H1 (cell line): ENCODE data around the gene COLEC11. TPM values are rescaled to one million over a fixed set of nuclear protein-coding genes. Genes with fewer than 3 reads are reported as not detected.

Experiments used
- CTCF ChIA-PET: fragments of 300-600 bp; sonication (Branson Sonifier 250); formaldehyde crosslinking; loops from one replicate; lab custom pipeline; 2021; ENCODE audit not compliant: partially characterized antibody; lab: Charles Lee
- POLR2A ChIA-PET: fragments of 300-600 bp; sonication (Branson Sonifier 250); formaldehyde crosslinking; loops from one replicate; lab custom pipeline; 2021; ENCODE audit warnings: inconsistent platforms; ENCODE audit not compliant: partially characterized antibody; lab: Charles Lee
- DNase-seq, 2 experiments: peaks; one replicate each; pipeline versions ENCODE4 v3.0.0 to v3.0.0-alpha.2; 2010 to 2022; ENCODE audit warnings: low spot score in 2 of 2, low read depth in 1 of 2, mixed read lengths in 1 of 2
- FAIRE-seq: peaks from 2 replicates; lab custom pipeline; 2011; peaks lifted over from hg19 to GRCh38; lab: Jason Lieb, UNC
- H2AFZ ChIP-seq: 2 replicates; pipeline ENCODE4 v1.8.1; 2012; ENCODE audit warnings: low read length, inconsistent platforms
- H2AK5ac ChIP-seq: 2 replicates; pipeline ENCODE4 v1.6.1; 2013; ENCODE audit warnings: low read depth, low read length
- H2BK120ac ChIP-seq: replicated peaks from 2 replicates; pipeline ENCODE3; 2013; ENCODE audit warnings: low read depth, low read length, inconsistent platforms
- H2BK12ac ChIP-seq: 2 replicates; pipeline ENCODE4 v1.6.1; 2013; ENCODE audit warnings: low read depth, low read length
- H2BK15ac ChIP-seq: 2 replicates; pipeline ENCODE4 v1.6.1; 2013; ENCODE audit warnings: low read length
- H2BK20ac ChIP-seq: 2 replicates; pipeline ENCODE4 v1.6.1; 2013; ENCODE audit warnings: low read length
- H2BK5ac ChIP-seq: 2 replicates; pipeline ENCODE4 v1.6.1; 2013; ENCODE audit warnings: low read depth, low read length
- H3K14ac ChIP-seq: 2 replicates; pipeline ENCODE4 v1.6.1; 2013; ENCODE audit warnings: inconsistent platforms; ENCODE audit not compliant: insufficient read length
- H3K18ac ChIP-seq: 2 replicates; pipeline ENCODE4 v1.6.1; 2013; ENCODE audit warnings: low read length; ENCODE audit errors: extremely low read depth
- H3K23ac ChIP-seq: 2 replicates; pipeline ENCODE4 v1.6.1; 2013; ENCODE audit warnings: inconsistent platforms; ENCODE audit not compliant: insufficient read length
- H3K23me2 ChIP-seq: 2 replicates; pipeline ENCODE4 v1.6.1; 2013; ENCODE audit warnings: low read depth, low read length
- H3K27ac ChIP-seq: 2 replicates; pipeline ENCODE4 v1.6.1; 2011; ENCODE audit warnings: low read depth, low read length, inconsistent platforms
- H3K27me3 ChIP-seq, 4 experiments: replicated peaks in 1 of 4; 1 replicate in 1 of 4; 2 replicates in 3 of 4; pipeline versions ENCODE4 v1.6.1 to v1.8.1; 2011 to 2013; ENCODE audit warnings: low read length in 3 of 4, mild to moderate bottlenecking in 3 of 4, inconsistent platforms in 2 of 4, mixed read lengths in 2 of 4, moderate library complexity in 1 of 4; ENCODE audit not compliant: control insufficient read depth in 3 of 4, insufficient read depth in 3 of 4; ENCODE audit errors: extremely low read depth in 1 of 4
- H3K36me3 ChIP-seq, 4 experiments: 2 replicates each; pipeline versions ENCODE4 v1.6.1 to v1.8.1; 2011 to 2013; ENCODE audit warnings: mild to moderate bottlenecking in 4 of 4, low read length in 3 of 4, moderate library complexity in 2 of 4, control low read depth in 1 of 4, inconsistent platforms in 1 of 4; ENCODE audit not compliant: insufficient read depth in 4 of 4, control insufficient read depth in 2 of 4
- H3K4ac ChIP-seq: replicated peaks from 2 replicates; pipeline ENCODE3; 2013; ENCODE audit warnings: low read length, low read depth, mixed read lengths, inconsistent platforms; ENCODE audit not compliant: insufficient read length
- H3K4me1 ChIP-seq, 4 experiments: replicated peaks in 1 of 4; 1 replicate in 1 of 4; 2 replicates in 3 of 4; pipeline versions ENCODE4 v1.6.1 to v1.8.1; 2011 to 2013; ENCODE audit warnings: low read length in 3 of 4, inconsistent platforms in 2 of 4, mixed read lengths in 1 of 4; ENCODE audit not compliant: insufficient read depth in 4 of 4, control insufficient read depth in 3 of 4
- H3K4me2 ChIP-seq, 2 experiments: 2 replicates each; pipeline versions ENCODE4 v1.6.1 to v1.8.1; 2011 to 2013; ENCODE audit warnings: low read depth in 2 of 2, low read length in 2 of 2, control low read depth in 1 of 2, inconsistent platforms in 1 of 2, mild to moderate bottlenecking in 1 of 2; ENCODE audit not compliant: insufficient read depth in 1 of 2
- H3K4me3 ChIP-seq, 4 experiments: fragments of 200-600, 300-600 bp in 1 of 4; sonication (generic), shearing (Covaris generic), sonication (Bioruptor Twin) in 1 of 4; 2 replicates each; pipeline versions ENCODE4 v1.5.1 to v1.8.1; 2011 to 2016; ENCODE audit warnings: low read length in 4 of 4, low read depth in 3 of 4, control low read depth in 2 of 4, inconsistent platforms in 2 of 4, mild to moderate bottlenecking in 2 of 4, mixed read lengths in 1 of 4, moderate library complexity in 1 of 4; ENCODE audit not compliant: insufficient read depth in 2 of 4; ENCODE audit errors: extremely low read depth in 1 of 4
- H3K56ac ChIP-seq: replicated peaks from 2 replicates; pipeline ENCODE3; 2013; ENCODE audit warnings: low read depth, mild to moderate bottlenecking, mixed read lengths, low read length, inconsistent platforms; ENCODE audit not compliant: insufficient read length
- H3K79me1 ChIP-seq: 2 replicates; pipeline ENCODE4 v1.6.1; 2013; ENCODE audit warnings: low read depth, low read length, control low read depth
- H3K79me2 ChIP-seq, 2 experiments: 2 replicates each; pipeline versions ENCODE4 v1.6.1 to v1.8.1; 2012 to 2013; ENCODE audit warnings: low read length in 2 of 2, mild to moderate bottlenecking in 2 of 2, inconsistent platforms in 1 of 2; ENCODE audit not compliant: insufficient read depth in 2 of 2, control insufficient read depth in 1 of 2
- H3K9ac ChIP-seq, 4 experiments: replicated peaks in 1 of 4; 1 replicate in 1 of 4; 2 replicates in 3 of 4; pipeline versions ENCODE4 v1.6.1 to v1.8.1; 2011 to 2013; ENCODE audit warnings: low read depth in 3 of 4, low read length in 3 of 4, control low read depth in 2 of 4, mild to moderate bottlenecking in 2 of 4, moderate library complexity in 2 of 4, inconsistent platforms in 1 of 4; ENCODE audit errors: extremely low read depth in 1 of 4
- H3K9me3 ChIP-seq, 2 experiments: 2 replicates each; pipeline versions ENCODE4 v1.6.1 to v1.8.1; 2012 to 2013; ENCODE audit warnings: mild to moderate bottlenecking in 2 of 2, moderate library complexity in 2 of 2, control low read depth in 1 of 2, inconsistent platforms in 1 of 2, low read depth in 1 of 2, low read length in 1 of 2, mixed read lengths in 1 of 2; ENCODE audit not compliant: insufficient read depth in 2 of 2
- H4K20me1 ChIP-seq, 2 experiments: replicated peaks in 1 of 2; 2 replicates each; pipeline versions ENCODE3 to v1.8.1; 2011 to 2013; ENCODE audit warnings: inconsistent platforms in 2 of 2, low read length in 2 of 2, mild to moderate bottlenecking in 1 of 2; ENCODE audit not compliant: insufficient read depth in 2 of 2, control insufficient read depth in 1 of 2
- H4K5ac ChIP-seq: 2 replicates; pipeline ENCODE4 v1.6.1; 2013; ENCODE audit warnings: low read length, low read depth, mixed read lengths, inconsistent platforms; ENCODE audit not compliant: insufficient read length
- H4K8ac ChIP-seq: 2 replicates; pipeline ENCODE4 v1.8.0; 2013; ENCODE audit warnings: mild to moderate bottlenecking, moderate library complexity, low read length, inconsistent platforms; ENCODE audit not compliant: insufficient read depth; ENCODE audit errors: extremely low read depth
- H4K91ac ChIP-seq: replicated peaks from 2 replicates; pipeline ENCODE3; 2013; ENCODE audit warnings: low read length, mixed read lengths, inconsistent platforms; ENCODE audit not compliant: insufficient read length
- CEBPB ChIP-seq: IDR thresholded peaks from 2 replicates; pipeline ENCODE4 v1.6.1; 2012; ENCODE audit warnings: low read depth, low read length
- CTCF ChIP-seq, 3 experiments: IDR thresholded peaks; 1 replicate in 2 of 3; 2 replicates in 1 of 3; pipeline versions ENCODE4 v1.5.1 to v1.6.1; 2011; ENCODE audit warnings: low read length in 3 of 3, mild to moderate bottlenecking in 3 of 3, inconsistent platforms in 2 of 3, low read depth in 1 of 3, moderate library complexity in 1 of 3; ENCODE audit not compliant: insufficient read depth in 1 of 3; ENCODE audit errors: control extremely low read depth in 1 of 3
- RAD21 ChIP-seq, 2 experiments: IDR thresholded peaks in 1 of 2; conservative IDR thresholded peaks in 1 of 2; 2 replicates each; pipeline ENCODE4 v1.6.1; 2011; ENCODE audit warnings: low read depth in 2 of 2, low read length in 2 of 2, improper control_type of control experiment in 1 of 2, inconsistent platforms in 1 of 2, mild to moderate bottlenecking in 1 of 2, moderate library complexity in 1 of 2
- TAF7 ChIP-seq: optimal IDR thresholded peaks from 2 replicates; pipeline ENCODE3; 2011; ENCODE audit warnings: low read depth, mild to moderate bottlenecking, inconsistent platforms, low read length, moderate library complexity, borderline replicate concordance
- polyA plus RNA-seq, 7 experiments: library from polyadenylated mRNA; depleted of rRNA in 3 of 7; stranded (reverse) in 5 of 7; unstranded in 2 of 7; fragments of >200 nt in 5 of 7; fragments of 200-250 nt in 2 of 7; gene quantifications; 1 replicate in 5 of 7; 2 replicates in 1 of 7; 4 replicates in 1 of 7; pipeline versions ENCODE4 v1.2.1 to v1.2.3, GENCODE V29; 2011 to 2013; ENCODE audit warnings: missing spikeins in 2 of 7, mixed read lengths in 2 of 7
- total RNA-seq: library from RNA; stranded (reverse); fragmentation: NEBNext Ultra II Directional; extraction: Animal tissue kit (Norgen Biotek cat#: 25700); gene quantifications from 2 replicates; pipeline ENCODE4 v1.2.1, GENCODE V29; 2021

COLEC11 gene
- total and polyA plus RNA-seq, 2 of the 8 experiments (the other 6 are each of a cell fraction or from before 2014, with no cell fraction given), result 0.47 to 0.80 TPM

- Histone ChIP-seq H3K27ac (no peak overlapping the region), H3K23ac (no peak overlapping the region), H2BK20ac (0 out of 2 replicates have a peak overlapping the region, but pooled peaks have one; percentile 32), H2AFZ (0 out of 2 replicates have a peak overlapping the region, but pooled peaks have one; percentile 4), H3K9ac (no peak overlapping the region), H3K23me2 (no peaks in the 10 kb centered on the region), H2AK5ac (no peak overlapping the region), H3K9me3 (peaks cover 0 to 2% of the 10 kb centered on the region in 2 experiments; a peak in 1 of 4 replicates), H4K91ac (no peak overlapping the region), H4K5ac (no peak overlapping the region), H3K79me2 (no peaks in the 10 kb centered on the region), H3K36me3 (no peaks in the 10 kb centered on the region), H2BK5ac (no peak overlapping the region), H3K14ac (no peak overlapping the region), H2BK12ac (no peak overlapping the region), H4K20me1 (no peaks in the 10 kb centered on the region), H2BK120ac (no peak overlapping the region), H3K18ac (no peak overlapping the region), H3K4me3 (no peak overlapping the region), H3K4me1 (no peaks in the 10 kb centered on the region), H4K8ac (0 out of 2 replicates have a peak overlapping the region, but pooled peaks have one; percentile 14), H3K4ac (no peak overlapping the region), H2BK15ac (peak overlapping the region; percentile 81; the same call in 1 of the 2 replicates), H3K79me1 (no peaks in the 10 kb centered on the region), H3K56ac (no peak overlapping the region), H3K4me2 (no peak overlapping the region), H3K27me3 (no peaks in the 10 kb centered on the region; a peak in 1 of 7 replicates)
- FAIRE-seq (peak; percentile 76), DNase-seq (peak in 1 of 2 experiments; percentile 48)
- TF ChIP-seq CEBPB (peak; percentile 58; the same call in 1 of the 2 replicates), CTCF (IDR thresholded peaks at IDR 0.05; ENCODE audit: control extremely low read depth in 1 of 3, insufficient read depth in 1 of 3, low read depth in 1 of 3, low read length in 3 of 3) (peak in 2 of 3 experiments; percentile 67 to 75; a peak in 3 of 4 replicates), TAF7 (no peak), RAD21 (IDR thresholded peaks at IDR 0.05 in 1 of 2, conservative IDR thresholded peaks at IDR 0.05 in 1 of 2; ENCODE audit: low read depth in 2 of 2, low read length in 2 of 2) (peak; percentile 94)
- ChIA-PET CTCF (interaction anchor here (0.5 to 3.9 kb wide), 30 partner anchors 9 to 1903 kb away, joined by 3 to 24 read pairs (median 4); no protein-coding TSS in a partner anchor), POLR2A (no interaction called here)
Measured at GRCh38 chr2:3692375-3692774, 97.5 kb downstream of the COLEC11 start.
